ENCODE results near the gene IL12A.

Gene IL12A

GRCh38 chr3:159989973-159990846, 1.6 kb downstream of the IL12A start:
- no peak for DNase-seq (ENCODE audit: low spot score)

- no peak for DNase-seq (ENCODE audit: low spot score)
These were observed 3.0 kb downstream of the IL12A start for GRCh38 chr3:159991591-159991990.

GRCh38 chr3:159992589-159992988, 4.0 kb downstream of the IL12A start:
- no peak for DNase-seq (ENCODE audit: low spot score)

GRCh38 chr3:159994182-159994581, 5.5 kb downstream of the IL12A start:
- no peak for DNase-seq (ENCODE audit: low spot score)

- no peak for DNase-seq (ENCODE audit: low spot score)
These were observed 6.5 kb downstream of the IL12A start for GRCh38 chr3:159995091-159995490.

- DNase-seq (ENCODE audit: low spot score) = no peak
These were observed 7.4 kb downstream of the IL12A start for GRCh38 chr3:159996018-159996417.

- no peak for DNase-seq (ENCODE audit: low spot score)
These were observed 8.3 kb downstream of the IL12A start for GRCh38 chr3:159996959-159997358.

- DNase-seq (ENCODE audit: low spot score) = no peak
These were observed 12.6 kb downstream of the IL12A start for GRCh38 chr3:160001148-160001760.

GRCh38 chr3:160001850-160002623, 13.4 kb downstream of the IL12A start:
- DNase-seq (ENCODE audit: low spot score) = no peak

GRCh38 chr3:160003520-160004128, 15.0 kb downstream of the IL12A start:
- peak; percentile 64 for DNase-seq (ENCODE audit: low spot score)

- no peak for DNase-seq (ENCODE audit: low spot score)
These were observed 16.4 kb downstream of the IL12A start for GRCh38 chr3:160005004-160005403.

GRCh38 chr3:160006282-160007163, 17.9 kb downstream of the IL12A start:
- peak; percentile 51 for DNase-seq (ENCODE audit: low spot score)

GRCh38 chr3:160008961-160009360, 20.3 kb downstream of the IL12A start:
- DNase-seq (ENCODE audit: low spot score) = no peak

- DNase-seq (ENCODE audit: low spot score) = no peak
These were observed 20.9 kb downstream of the IL12A start for GRCh38 chr3:160009525-160009924.

GRCh38 chr3:160010578-160010977, 21.9 kb downstream of the IL12A start:
- DNase-seq (ENCODE audit: low spot score) = peak; percentile 59

GRCh38 chr3:160012108-160012507, 23.5 kb downstream of the IL12A start:
- DNase-seq (ENCODE audit: low spot score) = peak; percentile 64

- DNase-seq (ENCODE audit: low spot score) = no peak
These were observed 28.3 kb downstream of the IL12A start for GRCh38 chr3:160016972-160017371.

GRCh38 chr3:160018959-160019358, 30.3 kb downstream of the IL12A start:
- no peak for DNase-seq (ENCODE audit: low spot score)

GRCh38 chr3:160020057-160020711, 31.5 kb downstream of the IL12A start:
- no peak for DNase-seq (ENCODE audit: low spot score)

- DNase-seq (ENCODE audit: low spot score) = no peak
These were observed 33.4 kb downstream of the IL12A start for GRCh38 chr3:160022068-160022467.

- DNase-seq (ENCODE audit: low spot score) = no peak
These were observed 34.8 kb downstream of the IL12A start for GRCh38 chr3:160023476-160023875.

All from activated CD4-positive, alpha-beta T cell treated with anti-CD3 and anti-CD28 coated beads, Interleukin-2, Interleukin-4, amounts not matched to agents 100 ng/mL and 50 ng/mL, durations not matched to agents 16 hours and 8 hours (primary cell).